GM18870 (cell line): ENCODE results near the gene VPS45.
"Not testable (repeated sequence)": the region's sequence is repeated elsewhere in the genome, so short reads cannot be mapped to it uniquely, and the experiment has no call there.

Experiments used
- ATAC-seq: cut with Tn5 transposase; IDR thresholded peaks from one replicate; pipeline ENCODE4 v1.9.1; 2021; ENCODE audit warnings: moderate library complexity; ENCODE audit not compliant: unreplicated experiment

VPS45 gene

DNA sequence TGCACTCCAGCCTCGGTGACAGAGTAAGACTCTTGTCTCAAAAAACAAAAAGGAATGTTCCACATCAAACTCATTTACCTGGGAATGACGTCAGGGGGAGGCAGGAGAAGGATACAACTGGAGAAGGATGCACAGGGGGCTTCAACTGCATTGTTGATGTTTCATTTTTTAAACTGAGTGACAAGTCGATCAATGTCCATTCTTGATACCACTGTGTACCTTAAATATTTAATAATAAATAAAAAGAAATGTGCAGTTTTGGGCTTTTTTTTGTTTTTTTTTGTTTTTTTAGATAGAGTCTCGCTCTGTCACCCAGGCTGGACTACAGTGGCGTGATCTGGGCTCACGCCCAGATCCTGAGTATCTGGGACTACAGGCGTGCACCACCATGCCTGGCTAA is 117.9 kb downstream of the VPS45 start:
- ATAC-seq: no peak

DNA sequence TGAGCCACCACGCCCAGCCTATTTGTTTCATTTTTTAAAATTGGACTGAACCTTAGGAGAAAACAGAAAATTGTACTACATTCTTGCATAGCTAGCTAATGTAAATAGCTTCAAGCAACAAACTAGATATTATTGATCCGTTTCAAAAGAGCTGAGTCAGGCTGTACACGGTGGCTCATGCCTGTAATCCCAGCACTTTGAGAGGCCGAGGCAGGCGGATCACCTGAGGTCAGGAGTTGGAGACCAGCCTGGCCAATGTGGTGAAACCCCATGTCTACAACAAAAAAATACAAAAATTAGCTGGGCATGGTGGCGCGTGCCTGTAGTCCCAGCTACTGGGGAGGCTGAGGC is 118.8 kb downstream of the VPS45 start:
- not testable (repeated sequence) for ATAC-seq

DNA sequence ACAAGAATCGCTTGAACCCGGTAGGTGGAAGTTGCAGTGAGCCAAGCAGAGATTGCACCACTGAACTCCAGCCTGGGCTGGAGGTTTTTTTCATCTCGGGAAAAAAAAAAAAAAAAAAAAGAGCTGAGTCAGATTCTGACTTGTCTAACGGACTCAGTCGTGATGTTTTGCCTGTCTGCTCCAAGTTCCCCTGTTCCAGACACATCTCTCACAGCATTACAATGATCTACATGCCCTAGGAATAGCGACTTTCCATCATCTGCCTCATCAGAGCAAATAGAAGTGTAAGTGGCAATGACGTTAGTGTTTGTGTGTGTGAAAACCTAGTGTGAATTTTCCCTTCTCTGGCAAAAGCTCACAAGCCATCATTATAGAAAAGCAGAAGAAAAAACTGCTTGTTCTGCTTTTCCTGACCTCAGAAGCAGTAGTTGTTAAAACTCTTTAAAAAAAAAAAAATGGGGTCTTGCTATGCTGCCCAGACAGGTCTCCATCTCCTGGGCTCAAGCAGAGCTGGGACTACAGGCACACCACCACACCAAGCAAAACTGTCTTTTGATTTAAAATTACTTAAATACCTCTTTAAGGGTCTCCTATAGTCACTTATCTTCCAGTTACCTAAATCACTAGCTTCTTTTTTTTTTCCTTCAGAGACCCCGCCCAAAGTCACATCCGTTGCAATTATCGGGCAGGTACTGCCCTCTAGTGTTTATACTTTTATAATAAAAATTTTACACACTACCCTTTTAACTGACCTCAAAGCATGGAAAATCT is 119.4 kb downstream of the VPS45 start:
- no peak for ATAC-seq

DNA sequence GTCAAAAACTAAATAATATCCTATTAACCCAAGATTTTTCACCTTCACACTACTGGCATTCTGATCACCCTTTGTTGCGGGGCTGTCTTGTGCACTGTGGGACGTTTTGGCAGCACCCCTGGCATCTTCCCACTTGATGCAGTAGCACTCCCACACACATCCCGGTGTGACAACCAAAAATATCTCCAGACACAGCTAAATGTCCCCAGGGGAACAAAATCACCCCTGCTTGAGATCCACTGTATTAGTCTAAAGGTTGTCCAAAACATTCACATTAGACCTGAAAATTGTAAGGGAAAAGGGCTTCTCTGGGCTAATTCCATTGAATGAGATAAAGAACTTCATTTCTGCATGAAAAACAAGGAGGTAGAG is 120.0 kb downstream of the VPS45 start:
- no peak for ATAC-seq

DNA sequence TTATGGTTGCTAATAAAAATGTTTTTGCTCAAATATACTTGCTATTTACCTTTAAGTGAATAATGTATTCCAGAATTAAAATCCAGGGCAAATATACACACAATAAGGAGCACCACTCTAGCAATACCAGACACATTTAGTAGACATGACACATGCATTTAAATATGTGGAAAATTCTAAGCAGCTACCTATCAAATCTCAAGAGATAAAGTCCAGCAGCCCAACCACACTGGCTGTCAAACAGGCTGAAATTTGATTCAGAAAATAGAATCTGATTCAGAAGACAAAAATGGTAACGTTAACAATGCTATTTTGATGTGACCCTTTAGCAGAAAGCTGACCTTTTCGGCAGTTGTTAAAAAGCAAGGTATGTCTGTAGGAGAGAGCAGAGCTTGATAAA is 124.4 kb downstream of the VPS45 start:
- ATAC-seq: no peak

DNA sequence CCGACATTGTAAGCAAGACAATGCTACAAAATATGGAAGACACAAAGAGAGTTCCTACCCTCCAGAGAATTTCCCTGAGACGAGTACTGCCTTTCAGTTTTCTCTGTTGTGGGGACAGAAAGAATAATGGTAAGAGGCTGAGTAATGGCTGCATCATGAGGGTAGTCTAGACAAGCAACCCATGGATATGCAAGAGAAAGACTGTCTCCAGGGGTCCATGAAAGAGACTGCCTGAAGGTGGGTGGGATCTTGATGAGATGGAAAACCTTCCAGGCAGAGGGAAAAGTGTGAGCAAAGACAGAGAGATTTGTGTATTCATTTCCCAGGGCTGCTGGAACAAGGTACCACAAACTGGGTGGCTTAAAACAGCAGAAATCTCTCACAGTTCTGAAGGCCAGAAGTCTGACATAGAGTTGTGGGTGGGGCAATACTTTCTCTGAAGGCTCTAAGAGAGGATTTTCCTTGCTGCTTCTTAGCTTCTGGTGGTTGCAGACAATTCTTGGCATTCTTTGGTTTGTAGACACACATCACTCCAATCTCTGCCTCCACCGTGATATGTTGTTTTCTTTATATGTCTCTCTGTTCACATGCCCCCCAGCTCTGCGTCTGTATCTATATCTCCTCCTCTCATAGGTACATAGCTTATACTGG is 126.9 kb downstream of the VPS45 start:
- ATAC-seq: no peak
